GM12891 (cell line): ENCODE data around the gene TIPARP.

ENCODE experiments used
- POLR2A ChIP-seq: IDR thresholded peaks from 2 replicates; pipeline ENCODE4 v1.6.1; 2011; ENCODE audit warnings: low read depth, low read length, control low read depth
- POU2F2 ChIP-seq: IDR thresholded peaks from 2 replicates; pipeline ENCODE4 v1.6.1; 2011; ENCODE audit warnings: low read depth, mild to moderate bottlenecking, control low read depth, low read length, moderate library complexity
- TAF1 ChIP-seq: IDR thresholded peaks from 2 replicates; pipeline ENCODE4 v1.6.1; 2011; ENCODE audit warnings: low read depth, low read length, control low read depth

GRCh38 chr3:156649681-156650080, 24.7 kb upstream of the TIPARP start:
- TF ChIP-seq TAF1 (no peak), POU2F2 (no peak), POLR2A (no peak)
